GM10847 (cell line): ENCODE measurements around the gene LRRC75A.

ENCODE experiments used
- POLR2A ChIP-seq: IDR thresholded peaks from 2 replicates; pipeline ENCODE4 v1.6.1; 2011; ENCODE audit not compliant: insufficient read length; ENCODE audit errors: extremely low read depth

The LRRC75A gene

DNA sequence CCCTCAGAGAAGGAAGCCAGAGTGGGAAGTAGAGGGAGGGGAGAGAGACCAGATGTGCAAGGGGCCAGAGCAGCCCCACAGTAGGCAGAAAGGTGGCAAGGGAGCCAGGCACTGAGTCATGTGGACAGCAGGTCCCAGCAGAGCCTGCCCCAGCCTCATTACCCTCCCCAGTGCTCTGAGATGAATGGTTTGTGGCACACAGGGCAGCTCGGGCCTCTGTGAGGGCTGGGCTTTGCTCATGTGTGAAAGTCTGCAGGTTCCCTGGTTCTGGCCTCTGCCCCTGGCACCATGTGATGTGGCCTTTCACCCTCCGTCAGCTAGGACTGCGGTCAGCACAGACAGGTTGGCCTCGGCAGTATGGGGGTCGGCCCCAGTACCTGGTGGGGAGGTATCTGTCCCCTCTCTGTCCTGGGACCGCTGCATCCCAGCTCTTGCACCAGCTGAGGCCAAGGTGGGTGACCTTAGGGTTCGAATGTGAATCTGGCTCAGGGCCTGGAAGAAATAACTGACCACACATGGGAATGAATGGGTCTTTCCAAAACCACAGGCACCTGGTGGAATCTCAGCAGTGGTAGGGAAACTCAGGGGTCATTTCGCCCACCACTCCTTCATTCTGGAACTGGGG lies 8.9 kb downstream of the LRRC75A start:
- TF ChIP-seq POLR2A, result no peak

DNA sequence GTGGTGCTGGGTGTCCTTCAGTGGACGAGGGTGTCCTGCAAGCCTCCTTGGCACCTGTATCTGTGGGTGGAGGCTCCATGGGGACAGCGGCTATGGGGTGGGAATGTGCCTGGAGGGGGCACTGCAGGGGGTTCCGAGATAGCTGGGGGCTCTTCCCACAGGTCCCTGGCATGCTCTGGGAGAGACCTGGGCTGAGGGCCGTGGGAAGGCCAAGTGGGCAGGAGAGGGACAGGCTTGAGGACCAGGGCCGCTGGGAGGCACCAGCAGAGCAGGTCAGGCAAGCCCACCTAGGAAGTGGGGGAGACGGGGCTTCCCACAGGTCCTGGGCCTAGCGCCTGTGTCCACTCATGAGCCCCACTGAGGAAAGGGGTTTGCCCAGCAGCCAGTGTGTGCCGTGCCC lies 9.7 kb downstream of the LRRC75A start:
- TF ChIP-seq POLR2A, result no peak

DNA sequence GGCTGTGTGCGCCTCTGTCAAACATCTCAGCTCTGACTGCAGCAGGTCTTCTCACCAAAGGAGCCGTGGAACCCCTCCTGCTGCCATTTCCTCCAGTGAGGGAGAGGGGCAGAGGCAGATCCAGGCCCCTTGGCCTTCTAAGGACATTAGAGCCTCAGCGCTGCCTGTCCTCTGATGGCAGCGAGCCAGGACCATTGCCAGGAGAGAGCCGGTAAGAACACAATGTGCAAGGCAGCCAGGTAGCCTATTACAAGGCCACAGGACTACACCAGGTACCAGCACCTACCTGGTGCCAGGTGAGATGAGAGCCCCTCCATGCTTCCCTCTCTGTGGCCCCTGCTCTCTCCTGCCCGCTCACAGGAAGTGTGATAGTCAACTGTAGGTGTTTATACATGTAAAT lies 11.0 kb downstream of the LRRC75A start:
- no peak for TF ChIP-seq POLR2A

DNA sequence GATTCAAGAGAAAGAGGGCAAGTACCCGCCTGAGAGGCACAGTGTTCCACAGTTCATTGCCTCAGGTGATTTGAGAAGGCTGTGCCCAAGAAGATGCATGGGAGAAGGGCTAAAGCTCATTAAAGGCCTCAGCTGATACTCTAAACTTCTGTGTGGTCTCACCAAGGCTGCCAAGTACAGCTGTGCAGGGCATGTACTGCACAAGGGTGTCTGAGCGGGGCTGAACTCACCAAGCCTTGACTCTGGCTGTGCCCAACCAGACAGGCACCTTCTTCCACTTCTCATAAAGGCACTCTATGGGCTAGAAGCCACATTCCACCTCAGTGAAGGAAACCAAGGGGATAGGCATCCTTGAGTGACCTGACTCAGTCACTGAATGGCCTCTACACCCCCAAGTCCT lies 12.7 kb downstream of the LRRC75A start:
- TF ChIP-seq POLR2A, result no peak

DNA sequence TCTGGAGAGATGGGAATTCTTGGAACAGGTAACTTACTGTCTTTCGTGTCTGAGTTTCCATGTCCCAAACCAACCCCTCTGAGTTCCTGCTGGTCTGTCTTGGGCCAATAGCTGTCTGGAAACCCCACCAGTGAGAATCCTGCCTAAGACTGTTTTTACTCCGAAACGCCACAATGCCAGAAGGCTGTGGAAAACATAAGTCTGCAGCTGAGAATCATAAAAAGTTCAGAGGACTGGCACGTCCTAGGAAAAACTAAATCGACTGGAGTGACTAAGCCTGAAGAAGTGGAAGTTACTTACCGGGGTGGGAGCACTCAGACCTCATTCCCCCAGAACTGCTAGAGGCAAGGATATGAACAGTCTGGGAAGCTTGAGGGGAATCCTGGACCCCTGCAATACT lies 13.3 kb downstream of the LRRC75A start:
- no peak for TF ChIP-seq POLR2A

DNA sequence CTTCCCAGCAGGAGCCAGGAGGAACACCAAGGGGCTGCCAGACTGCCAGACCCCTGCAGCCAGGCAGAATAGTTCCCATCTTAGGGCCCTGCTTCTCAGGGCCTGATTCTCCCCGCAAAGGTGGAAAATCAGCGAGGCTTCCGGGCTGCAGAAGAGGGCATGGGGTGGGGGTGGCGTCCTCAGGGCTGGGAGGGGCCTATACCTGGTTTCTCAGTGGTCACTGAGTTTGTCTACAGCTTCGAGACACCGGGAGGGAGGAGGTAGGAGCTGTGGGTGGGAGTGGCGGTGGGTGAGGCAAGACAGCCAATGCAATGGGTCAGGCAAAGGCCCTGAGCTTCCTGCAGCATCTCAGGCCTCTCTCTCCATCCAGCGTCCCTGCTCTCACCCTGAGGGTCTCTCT lies 14.3 kb downstream of the LRRC75A start:
- TF ChIP-seq POLR2A, result no peak

DNA sequence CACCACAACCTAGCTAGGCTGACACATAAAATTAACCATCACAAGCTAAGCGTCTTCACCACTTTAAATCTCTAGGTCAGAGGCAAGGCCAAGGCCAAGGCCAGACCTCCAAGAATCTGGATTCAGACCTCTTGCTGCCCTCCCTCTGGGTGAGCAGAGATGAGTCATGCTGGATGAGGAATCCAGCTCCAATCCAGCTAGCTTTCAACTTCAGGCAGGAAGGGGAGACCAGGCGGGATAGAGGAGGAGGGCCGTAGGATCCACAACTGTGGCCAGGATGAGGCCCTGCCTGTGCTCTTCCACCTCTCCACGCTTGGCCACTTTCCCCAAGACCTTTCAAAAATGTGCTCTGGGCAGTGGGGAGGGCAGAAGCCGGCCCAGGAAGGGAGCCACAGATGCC lies 14.7 kb downstream of the LRRC75A start:
- no peak for TF ChIP-seq POLR2A

DNA sequence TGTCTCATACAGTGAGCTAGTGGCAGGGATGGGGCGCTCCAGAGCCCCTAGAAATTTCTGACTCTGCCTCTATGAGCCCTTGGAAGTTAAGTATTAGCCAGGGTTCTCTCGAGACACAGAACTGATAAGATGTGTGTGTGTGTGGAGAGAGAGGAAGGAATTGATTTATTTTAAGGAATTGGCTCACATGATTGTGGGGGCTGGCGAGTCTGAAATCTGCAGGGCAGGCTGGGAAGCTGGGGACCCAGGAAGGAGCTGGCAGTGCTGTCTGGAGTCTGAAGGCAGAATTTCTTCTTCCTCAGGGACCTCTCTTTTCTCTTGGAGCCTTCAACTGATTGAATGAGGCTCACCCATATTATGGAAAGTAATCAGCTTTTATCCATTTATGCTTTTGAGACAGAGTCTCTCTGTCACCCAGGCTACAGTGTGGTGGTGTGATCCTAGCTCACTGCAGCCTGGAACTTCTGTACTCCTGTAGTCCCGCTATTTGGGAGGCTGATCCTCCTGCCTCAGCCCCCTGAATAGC lies 16.8 kb downstream of the LRRC75A start:
- no peak for TF ChIP-seq POLR2A

DNA sequence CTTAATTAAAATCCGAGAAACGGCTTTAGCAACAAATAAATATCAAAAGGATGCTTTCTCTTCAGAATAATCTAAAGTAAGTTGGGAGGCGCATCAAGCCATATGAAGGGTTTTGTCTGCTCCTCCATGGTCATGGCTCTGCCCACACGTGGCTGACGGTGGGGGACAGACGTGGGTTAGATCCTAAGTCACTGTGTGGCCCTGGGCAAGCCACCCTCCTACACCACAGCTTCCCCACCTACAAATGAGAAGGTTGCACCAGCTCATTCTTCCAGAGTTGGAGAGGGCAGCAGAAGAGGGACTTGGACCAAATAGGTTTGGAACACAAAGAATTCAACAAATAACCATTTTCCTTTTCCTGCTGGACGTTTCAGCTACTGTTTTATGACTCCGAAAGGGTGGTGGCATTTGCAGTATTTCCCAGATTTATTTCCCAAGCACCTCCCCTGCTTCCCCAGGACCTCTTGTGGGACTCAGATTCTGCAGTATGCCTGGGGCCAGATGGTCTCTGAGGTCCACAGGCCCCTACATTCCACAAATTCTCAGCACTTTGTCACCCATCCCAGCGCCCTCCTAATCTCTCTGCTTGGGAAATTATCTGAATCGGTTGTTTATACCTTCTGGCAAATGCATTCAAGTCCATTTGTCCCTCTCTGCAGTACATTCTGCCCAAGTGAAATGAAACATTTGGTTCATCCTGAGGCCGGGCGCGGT lies 17.8 kb downstream of the LRRC75A start:
- no peak for TF ChIP-seq POLR2A

DNA sequence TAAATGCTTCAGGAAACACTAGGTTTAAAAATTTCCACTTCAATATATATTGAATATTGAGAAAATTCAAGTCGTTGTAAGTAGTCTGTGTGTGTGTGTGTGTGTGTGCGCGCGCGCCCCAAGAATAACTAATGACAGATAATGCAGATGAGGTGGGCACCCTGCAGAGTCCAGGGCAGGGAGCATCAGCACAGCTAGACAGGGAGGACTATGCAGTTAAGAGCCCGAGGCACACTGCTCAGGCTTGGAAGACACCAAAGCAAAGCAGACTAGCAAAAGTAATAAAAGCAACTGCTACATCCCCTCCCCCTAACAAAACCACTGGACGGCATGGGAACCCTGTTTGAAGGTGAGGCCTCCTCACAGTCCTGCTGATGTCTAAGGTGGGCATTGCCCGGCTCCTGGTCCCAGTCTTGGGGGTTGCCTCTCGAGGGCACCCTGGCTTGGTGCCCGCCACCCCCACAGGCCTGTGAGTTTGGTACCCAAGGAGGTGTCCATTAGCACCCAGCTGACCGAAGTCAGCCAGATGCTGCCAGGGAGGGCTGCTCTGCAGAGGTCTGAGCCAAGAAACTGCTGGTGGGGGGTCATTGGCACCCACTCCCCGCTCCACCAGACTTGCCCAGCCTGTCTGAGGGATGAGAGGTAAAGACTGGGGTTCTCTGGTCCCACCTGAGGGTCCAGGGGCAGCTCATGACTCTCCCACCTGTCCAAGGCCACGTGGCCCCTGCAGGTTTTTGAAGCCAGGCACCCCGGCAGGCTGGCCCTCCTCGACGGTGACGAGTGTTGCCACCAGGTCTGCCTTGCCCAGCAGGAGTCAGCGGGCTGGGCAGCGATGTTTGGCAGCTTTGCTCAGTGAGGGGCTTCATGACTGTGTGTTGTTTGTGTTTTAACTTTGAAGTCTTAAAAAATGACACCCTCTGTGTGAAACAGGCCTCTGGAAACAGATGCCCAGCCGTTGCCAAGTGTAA lies 18.7 kb downstream of the LRRC75A start:
- no peak for TF ChIP-seq POLR2A

DNA sequence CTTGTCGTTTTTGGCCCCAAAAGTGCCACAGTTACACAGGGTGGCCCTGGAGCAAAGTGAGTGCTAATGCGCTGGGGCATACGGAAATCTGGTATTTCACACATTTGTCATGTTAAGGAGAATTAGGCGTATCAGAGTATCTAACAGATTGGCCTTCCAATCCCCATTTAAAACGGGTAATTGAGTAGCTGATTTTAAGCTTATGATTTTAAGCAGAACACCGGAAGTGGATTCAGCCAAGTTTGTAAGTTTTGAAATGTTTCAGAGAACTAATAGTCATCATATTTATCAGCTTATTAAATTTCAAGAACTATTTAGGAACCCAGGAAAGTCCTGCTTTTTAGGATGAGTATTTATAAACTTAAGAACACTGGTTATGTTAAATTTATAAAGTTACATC lies 19.5 kb downstream of the LRRC75A start:
- TF ChIP-seq POLR2A, result no peak

DNA sequence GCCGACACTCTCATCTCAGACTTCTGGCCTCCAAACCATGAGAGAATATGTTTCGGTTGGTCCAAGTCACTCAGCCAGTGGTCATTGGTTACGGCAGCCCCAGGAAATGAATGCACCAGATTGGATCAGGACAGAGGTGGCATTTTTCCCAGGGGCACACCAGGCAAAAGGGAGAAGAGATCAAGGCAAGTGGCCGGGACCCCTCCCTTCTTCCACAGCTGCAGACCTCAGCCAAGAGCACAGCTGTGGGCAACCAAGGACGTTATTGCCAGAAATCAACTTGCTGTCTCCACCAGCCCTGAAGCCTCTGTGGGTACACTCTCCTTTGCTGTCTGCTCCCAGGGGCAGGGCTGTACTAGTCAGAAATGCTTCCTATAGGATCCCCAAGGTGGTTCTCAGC lies 20.7 kb downstream of the LRRC75A start:
- no peak for TF ChIP-seq POLR2A

DNA sequence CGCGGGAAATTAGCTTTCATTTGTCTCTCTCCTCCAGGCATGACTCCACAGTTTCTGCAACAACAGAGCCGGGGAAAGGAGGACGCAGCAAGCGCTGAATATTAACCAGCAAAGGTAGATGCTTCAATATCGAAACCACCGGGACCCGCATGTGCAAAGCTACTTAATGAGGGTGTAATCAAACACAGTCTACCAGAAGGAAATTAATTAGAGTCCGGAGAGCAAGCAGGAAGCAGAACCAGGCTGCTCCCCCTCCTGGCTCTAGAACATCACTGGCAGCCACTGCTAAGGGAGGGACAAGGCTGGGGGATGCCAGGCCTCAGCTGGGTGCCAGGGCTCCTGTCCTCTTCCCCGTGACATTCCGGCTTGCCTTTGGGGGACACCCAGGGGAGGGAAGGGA lies 21.7 kb downstream of the LRRC75A start:
- no peak for TF ChIP-seq POLR2A

DNA sequence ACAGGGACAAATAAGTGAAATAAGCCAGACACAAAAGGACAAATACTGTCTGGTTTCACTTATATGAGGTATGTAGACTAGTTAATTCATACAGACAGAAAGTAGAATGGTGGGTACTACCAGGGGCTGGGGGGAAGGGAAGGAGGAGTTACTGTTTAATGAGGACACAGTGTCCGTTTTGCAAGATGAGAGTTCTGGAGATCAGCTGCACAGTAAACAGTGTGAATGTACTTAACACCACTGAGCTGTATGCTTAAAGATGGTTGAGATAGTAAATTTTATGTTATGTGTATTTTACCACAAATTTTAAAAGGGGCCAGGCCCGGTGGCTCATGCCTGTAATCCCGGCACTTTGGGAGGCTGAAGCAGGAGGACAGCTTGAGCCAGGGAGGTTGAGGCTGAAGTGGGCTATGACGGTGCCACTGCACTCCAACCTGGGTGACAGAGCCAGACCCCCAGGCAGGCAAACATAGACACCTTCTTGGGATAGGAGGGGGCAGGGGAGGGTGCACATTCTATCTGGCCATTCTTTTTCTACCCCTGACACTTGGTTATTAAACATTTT lies 23.5 kb downstream of the LRRC75A start:
- TF ChIP-seq POLR2A, result no peak

DNA sequence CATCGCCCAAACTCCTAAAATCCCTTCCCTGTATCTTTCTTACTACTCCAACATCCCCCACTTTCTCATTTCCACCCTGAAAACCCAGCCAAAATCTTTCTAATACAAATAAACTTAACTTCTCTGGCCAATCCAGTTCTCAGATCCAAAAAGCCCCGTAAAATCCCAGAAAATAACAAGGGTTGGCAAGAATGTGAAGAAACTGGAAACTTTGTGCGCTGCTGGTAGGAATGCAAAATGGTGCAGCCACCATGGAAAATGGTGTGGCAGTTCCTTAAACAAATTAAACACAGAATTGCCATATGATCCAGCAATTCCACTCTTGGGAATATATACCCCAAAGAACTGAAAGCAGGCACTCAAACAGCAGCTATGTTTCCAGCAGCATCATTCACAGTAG lies 24.1 kb downstream of the LRRC75A start:
- no peak for TF ChIP-seq POLR2A
